Panc1 (cell line): Measurements from ENCODE around the gene CAMK4.

Source experiments
- CTCF ChIP-seq: fragments of 450-650 bp; IDR thresholded peaks from 2 replicates; pipeline ENCODE4 v1.5.1; 2017; ENCODE audit warnings: mild to moderate bottlenecking
- POLR2AphosphoS5 ChIP-seq: IDR thresholded peaks from 2 replicates; pipeline ENCODE4 v1.6.1; 2012; ENCODE audit warnings: mild to moderate bottlenecking, low read depth, low read length, moderate library complexity
- REST ChIP-seq, 2 experiments: IDR thresholded peaks; 2 replicates each; pipeline ENCODE4 v1.6.1; 2011 to 2012; ENCODE audit warnings: low read depth in 2 of 2, control low read depth in 1 of 2, low read length in 1 of 2, mild to moderate bottlenecking in 1 of 2, moderate library complexity in 1 of 2; ENCODE audit not compliant: insufficient read depth in 1 of 2
- SIN3A ChIP-seq: IDR thresholded peaks from 2 replicates; pipeline ENCODE4 v1.6.1; 2012; ENCODE audit warnings: low read depth, mild to moderate bottlenecking, low read length, moderate library complexity, borderline replicate concordance; ENCODE audit not compliant: insufficient read depth
- TCF7L2 ChIP-seq: IDR thresholded peaks from 2 replicates; pipeline ENCODE4 v1.6.1; 2011; ENCODE audit warnings: mild to moderate bottlenecking, low read depth, low read length, inconsistent platforms

- no peak for TF ChIP-seq CTCF
- no peak for TF ChIP-seq SIN3A
- no peak for TF ChIP-seq POLR2AphosphoS5
- no peak for TF ChIP-seq TCF7L2
- no peak for TF ChIP-seq REST (IDR thresholded peaks at IDR 0.05; ENCODE audit: insufficient read depth in 1 of 2, low read depth in 2 of 2, low read length in 1 of 2)
Observed at GRCh38 chr5:111227226-111227782, 3.1 kb downstream of the CAMK4 start.
